Esophagus muscularis mucosa (tissue), 4 donors: ENCODE data around the gene ZNF516. TPM values are rescaled to one million over a fixed set of nuclear protein-coding genes. Genes with fewer than 3 reads are reported as not detected.

Experiments used
- DNase-seq: peaks from one replicate; pipeline ENCODE4 v3.0.0-alpha.2; 2017; ENCODE audit errors: extremely low spot score
- H3K27ac ChIP-seq, 4 donors: fragments of 200-600 bp; sonication (generic); replicated peaks in 1 of 4; 1 replicate in 3 of 4; 2 replicates in 1 of 4; pipeline ENCODE4 v1.5.1; 2016 to 2019; ENCODE audit warnings: mild to moderate bottlenecking in 1 of 4
- H3K27me3 ChIP-seq, 4 donors: fragments of 200-600 bp; sonication (generic); one replicate each; pipeline versions ENCODE4 v1.5.1 to v1.6.0; 2016 to 2019
- H3K36me3 ChIP-seq, 4 donors: fragments of 200-600 bp; sonication (generic); one replicate each; pipeline ENCODE4 v1.5.1; 2016 to 2019
- H3K4me1 ChIP-seq, 4 donors: fragments of 200-600 bp; sonication (generic); one replicate each; pipeline ENCODE4 v1.5.1; 2016 to 2019
- H3K4me3 ChIP-seq, 4 donors: fragments of 200-600 bp; sonication (generic); 1 replicate in 2 of 4; 2 replicates in 2 of 4; pipeline ENCODE4 v1.5.1; 2016 to 2019; ENCODE audit warnings: mild to moderate bottlenecking in 4 of 4, moderate library complexity in 1 of 4
- H3K9me3 ChIP-seq, 4 donors: fragments of 200-600 bp; sonication (generic); 1 replicate in 3 of 4; 2 replicates in 1 of 4; pipeline ENCODE4 v1.5.1; 2016 to 2019
- EP300 ChIP-seq: sonication (generic); formaldehyde crosslinking; IDR thresholded peaks from one replicate; pipeline ENCODE4 v1.6.1; 2017; ENCODE audit warnings: antibody characterized with exemption
- POLR2A ChIP-seq: fragments of 450-650 bp; IDR thresholded peaks from one replicate; pipeline ENCODE4 v1.6.1; 2017; ENCODE audit warnings: antibody characterized with exemption, moderate library complexity, mild to moderate bottlenecking, low read depth
- POLR2AphosphoS5 ChIP-seq, 2 donors: sonication (generic); formaldehyde crosslinking; IDR thresholded peaks; one replicate each; pipeline ENCODE4 v1.6.1; 2017; ENCODE audit warnings: antibody characterized with exemption in 2 of 2
- WGBS: methylation state at CpG from one replicate; pipeline ENCODE4 v1.1.5; 2018; 5-methylcytosine and 5-hydroxymethylcytosine counted together
- intact Hi-C: fragments of 100-400 bp; cut with DNase I; formaldehyde crosslinking; loops from one replicate; pipeline ENCODE4 v1.15.1; 2023
- total RNA-seq, 4 donors: library from RNA; depleted of rRNA; stranded (reverse); fragments of >200 nt; gene quantifications; one replicate each; pipeline versions ENCODE4 v1.1.0 to v1.2.1, GENCODE V29; 2016
- TF ChIP-seq, protein P1 (sequence below), 3 experiments: fragments of 200-600 bp in 2 of 3; fragments of 450-650 bp in 1 of 3; sonication (generic) in 2 of 3; IDR thresholded peaks; one replicate each; pipeline ENCODE4 v1.5.1; 2017 to 2019; ENCODE audit warnings: antibody characterized with exemption in 3 of 3, mild to moderate bottlenecking in 2 of 3, moderate library complexity in 1 of 3

ZNF516 gene
- total RNA-seq, 4 donors from 2014 or later, result 28.5 to 44.9 (median 35.8) TPM

DNA sequence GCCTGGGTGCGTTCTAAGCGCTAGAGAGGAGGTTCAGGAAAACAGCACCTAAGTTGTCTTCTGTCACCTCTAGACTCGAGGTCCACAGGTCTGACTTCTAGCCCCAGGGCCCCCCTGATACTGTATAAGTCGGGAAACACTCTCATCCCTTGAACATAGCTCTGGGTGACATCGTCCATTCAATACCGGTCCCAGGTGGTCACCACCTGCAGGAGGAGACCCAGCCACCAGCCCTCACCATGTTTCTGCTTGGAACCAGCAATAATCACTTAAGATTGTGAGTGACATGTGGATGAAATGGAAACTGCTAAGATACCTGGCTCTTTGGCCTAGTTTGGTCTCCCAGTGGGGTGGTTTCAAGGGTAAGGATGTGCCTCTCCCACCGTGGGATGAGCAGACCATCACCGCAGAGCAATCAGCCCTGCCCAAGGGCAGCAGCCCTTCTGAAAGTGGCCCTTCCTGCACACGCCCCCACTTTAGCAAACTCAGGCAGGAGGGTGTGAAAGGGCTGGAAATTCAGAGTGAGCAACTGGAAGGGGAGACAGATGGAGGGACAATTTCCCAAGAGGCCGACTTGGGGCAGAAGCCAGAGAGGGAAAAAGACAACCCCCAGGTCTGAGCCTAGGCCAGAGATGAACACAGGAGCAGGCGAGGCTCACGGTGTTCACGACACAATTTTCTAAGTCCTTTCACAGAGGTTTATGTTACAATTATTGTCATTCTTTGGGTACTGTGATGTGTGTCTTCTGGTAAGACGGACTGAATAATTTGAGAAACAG is 95.2 kb downstream of the ZNF516 start:
- H3K27ac ChIP-seq, result no peak overlapping the region
- H3K9me3 ChIP-seq, result no peaks in the 10 kb centered on the region
- H3K4me1 ChIP-seq, result peaks cover 4 to 45% (median 27%) of the 10 kb centered on the region in 4 donors
- no peaks in the 10 kb centered on the region for H3K27me3 ChIP-seq
- WGBS, result 91% methylated on average over 12 of the region's 14 CpGs
- DNase-seq, result no peak
- intact Hi-C loops, result loop anchor here (1.0 to 5.0 kb wide), 4 partner anchors 97 to 309 kb away; partner anchors contain the start of gene ZNF516
- TF ChIP-seq, protein P1, sequence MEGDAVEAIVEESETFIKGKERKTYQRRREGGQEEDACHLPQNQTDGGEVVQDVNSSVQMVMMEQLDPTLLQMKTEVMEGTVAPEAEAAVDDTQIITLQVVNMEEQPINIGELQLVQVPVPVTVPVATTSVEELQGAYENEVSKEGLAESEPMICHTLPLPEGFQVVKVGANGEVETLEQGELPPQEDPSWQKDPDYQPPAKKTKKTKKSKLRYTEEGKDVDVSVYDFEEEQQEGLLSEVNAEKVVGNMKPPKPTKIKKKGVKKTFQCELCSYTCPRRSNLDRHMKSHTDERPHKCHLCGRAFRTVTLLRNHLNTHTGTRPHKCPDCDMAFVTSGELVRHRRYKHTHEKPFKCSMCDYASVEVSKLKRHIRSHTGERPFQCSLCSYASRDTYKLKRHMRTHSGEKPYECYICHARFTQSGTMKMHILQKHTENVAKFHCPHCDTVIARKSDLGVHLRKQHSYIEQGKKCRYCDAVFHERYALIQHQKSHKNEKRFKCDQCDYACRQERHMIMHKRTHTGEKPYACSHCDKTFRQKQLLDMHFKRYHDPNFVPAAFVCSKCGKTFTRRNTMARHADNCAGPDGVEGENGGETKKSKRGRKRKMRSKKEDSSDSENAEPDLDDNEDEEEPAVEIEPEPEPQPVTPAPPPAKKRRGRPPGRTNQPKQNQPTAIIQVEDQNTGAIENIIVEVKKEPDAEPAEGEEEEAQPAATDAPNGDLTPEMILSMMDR (IDR thresholded peaks at IDR 0.05), result no peak
- TF ChIP-seq POLR2AphosphoS5 (IDR thresholded peaks at IDR 0.05) (no peak), POLR2A (no peak), EP300 (no peak)
- H3K4me3 ChIP-seq, result no peak overlapping the region
- H3K36me3 ChIP-seq, result peaks cover 0 to 16% (median 4%) of the 10 kb centered on the region in 4 donors

DNA sequence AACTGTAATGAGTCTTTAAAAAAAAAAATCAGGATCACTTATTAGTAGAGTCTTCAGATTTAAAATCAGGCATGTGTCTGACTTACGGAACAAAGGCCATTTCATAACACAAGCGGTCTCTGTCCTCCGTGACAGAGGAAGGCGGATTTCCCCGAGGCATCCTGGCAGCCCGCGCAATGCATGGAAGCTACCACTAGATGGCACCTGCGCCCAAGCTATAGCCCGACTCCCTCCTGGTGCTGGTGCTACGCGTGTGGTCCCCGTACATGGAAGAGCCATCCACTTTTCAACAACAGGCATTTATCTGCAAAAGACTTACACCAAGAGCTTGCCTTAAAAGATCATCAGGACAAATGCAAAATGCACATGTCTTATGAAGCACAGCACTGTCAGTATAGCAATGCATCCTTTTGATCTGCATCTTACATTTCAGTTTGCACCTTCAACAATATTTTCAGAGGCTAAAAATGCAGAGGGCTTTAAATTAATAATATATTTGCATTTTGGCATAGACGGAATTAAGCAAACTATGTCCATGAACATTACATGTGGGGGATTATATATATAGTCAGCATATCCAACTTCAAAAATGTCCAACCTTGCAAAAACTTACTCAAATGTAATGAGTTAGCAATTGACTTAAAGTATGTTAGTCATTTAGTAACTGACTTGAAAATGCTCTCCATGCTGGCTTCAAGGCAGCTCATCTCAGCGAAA is 96.0 kb downstream of the ZNF516 start:
- H3K4me3 ChIP-seq, result no peak overlapping the region
- peak overlapping the region in 1 of 4 donors; percentile 3 for H3K27ac ChIP-seq
- peaks cover 4 to 47% (median 28%) of the 10 kb centered on the region in 4 donors for H3K4me1 ChIP-seq
- WGBS, result 10% methylated on average over 14 of the region's 14 CpGs
- H3K9me3 ChIP-seq, result no peaks in the 10 kb centered on the region
- no peak for TF ChIP-seq POLR2A
- TF ChIP-seq EP300, result no peak
- peak in 1 of 2 donors; percentile 59 for TF ChIP-seq POLR2AphosphoS5 (IDR thresholded peaks at IDR 0.05)
- TF ChIP-seq, protein P1 (IDR thresholded peaks at IDR 0.05), result peak; percentile 96 to 99 (median 98)
- intact Hi-C loops, result loop anchor here (1.0 to 5.0 kb wide), 4 partner anchors 98 to 310 kb away; partner anchors contain the start of gene ZNF516
- H3K36me3 ChIP-seq, result peaks cover 0 to 16% (median 4%) of the 10 kb centered on the region in 4 donors
- peak; percentile 95 for DNase-seq
- no peaks in the 10 kb centered on the region for H3K27me3 ChIP-seq

DNA sequence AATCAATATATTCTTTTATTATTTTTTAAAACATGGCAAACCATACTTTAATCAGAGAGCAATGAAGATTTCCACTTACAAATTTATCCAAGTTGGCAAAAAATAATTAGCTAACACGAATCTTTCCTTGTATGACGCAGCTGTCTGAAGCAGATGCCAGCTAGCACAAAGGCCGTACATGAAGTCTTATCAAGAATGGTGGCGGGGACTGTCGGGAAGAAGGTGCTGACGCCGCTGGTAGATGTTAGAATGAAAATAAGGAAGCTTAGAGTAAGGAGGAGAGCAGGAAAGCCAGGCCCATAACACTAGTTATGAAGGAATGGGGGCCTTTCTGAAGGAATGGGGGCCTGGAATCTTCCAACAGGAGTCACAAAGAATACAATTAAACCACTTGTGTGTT is 96.7 kb downstream of the ZNF516 start:
- Histone ChIP-seq H3K36me3 (peaks cover 0 to 16% (median 4%) of the 10 kb centered on the region in 4 donors), H3K4me1 (peaks cover 4 to 47% (median 28%) of the 10 kb centered on the region in 4 donors), H3K4me3 (no peak overlapping the region), H3K9me3 (no peaks in the 10 kb centered on the region), H3K27me3 (no peaks in the 10 kb centered on the region), H3K27ac (peak overlapping the region in 1 of 4 donors; percentile 3)
- intact Hi-C loops, result loop anchor here (2.0 to 5.0 kb wide), 3 partner anchors 99 to 311 kb away; partner anchors contain the start of gene ZNF516
- WGBS, result 75% methylated on average over 7 of the region's 7 CpGs
- no peak for DNase-seq
- TF ChIP-seq EP300, result no peak
- TF ChIP-seq POLR2A, result no peak
- TF ChIP-seq POLR2AphosphoS5 (IDR thresholded peaks at IDR 0.05), result no peak
- TF ChIP-seq, protein P1 (IDR thresholded peaks at IDR 0.05), result no peak

DNA sequence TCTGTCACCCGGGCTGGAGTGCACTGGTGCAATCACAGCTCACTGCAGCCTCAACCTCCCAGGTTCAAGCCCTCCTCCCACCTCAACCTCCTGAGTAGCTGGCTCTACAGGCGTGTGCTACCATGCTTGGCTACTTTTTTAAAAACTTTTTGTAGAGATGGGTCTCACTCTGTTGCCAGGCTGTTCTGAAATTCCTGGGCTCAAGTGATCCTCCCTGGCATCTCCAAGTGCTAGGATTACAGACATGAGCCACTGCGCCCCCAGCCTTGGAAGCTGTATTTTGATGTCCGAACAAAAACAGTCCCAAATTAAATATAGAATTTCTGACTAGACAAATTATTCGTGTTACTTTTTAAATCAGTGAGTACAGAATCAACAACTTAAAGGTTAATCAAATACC is 97.4 kb downstream of the ZNF516 start:
- H3K9me3 ChIP-seq, result no peaks in the 10 kb centered on the region
- H3K36me3 ChIP-seq, result peaks cover 0 to 14% (median 3%) of the 10 kb centered on the region in 4 donors
- H3K4me1 ChIP-seq, result peaks cover 4 to 47% (median 28%) of the 10 kb centered on the region in 4 donors
- WGBS, result 71% methylated on average over 5 of the region's 5 CpGs
- H3K4me3 ChIP-seq, result no peak overlapping the region
- TF ChIP-seq EP300 (no peak), POLR2AphosphoS5 (IDR thresholded peaks at IDR 0.05) (no peak), POLR2A (no peak)
- TF ChIP-seq, protein P1 (IDR thresholded peaks at IDR 0.05), result no peak
- intact Hi-C loops, result loop anchor here (2.0 to 5.0 kb wide), 3 partner anchors 100 to 311 kb away; partner anchors contain the start of gene ZNF516
- H3K27ac ChIP-seq, result no peak overlapping the region
- no peak for DNase-seq
- H3K27me3 ChIP-seq, result no peaks in the 10 kb centered on the region
